HG03521 (cell line): ENCODE results near the gene SIRT1.
"Not testable (repeated sequence)": the region's sequence is repeated elsewhere in the genome, so short reads cannot be mapped to it uniquely, and the experiment has no call there.

Source experiments
- ATAC-seq: cut with Tn5 transposase; IDR thresholded peaks from one replicate; pipeline ENCODE4 v1.9.1; 2021; ENCODE audit warnings: mild to moderate bottlenecking, moderate library complexity; ENCODE audit not compliant: unreplicated experiment

The SIRT1 gene

GRCh38 chr10:67875340-67876238 lies 8.9 kb upstream of the SIRT1 start:
- ATAC-seq = no peak

GRCh38 chr10:67877421-67877820 lies 7.0 kb upstream of the SIRT1 start:
- not testable (repeated sequence) for ATAC-seq

GRCh38 chr10:67878133-67878532 lies 6.3 kb upstream of the SIRT1 start:
- no peak for ATAC-seq

DNA sequence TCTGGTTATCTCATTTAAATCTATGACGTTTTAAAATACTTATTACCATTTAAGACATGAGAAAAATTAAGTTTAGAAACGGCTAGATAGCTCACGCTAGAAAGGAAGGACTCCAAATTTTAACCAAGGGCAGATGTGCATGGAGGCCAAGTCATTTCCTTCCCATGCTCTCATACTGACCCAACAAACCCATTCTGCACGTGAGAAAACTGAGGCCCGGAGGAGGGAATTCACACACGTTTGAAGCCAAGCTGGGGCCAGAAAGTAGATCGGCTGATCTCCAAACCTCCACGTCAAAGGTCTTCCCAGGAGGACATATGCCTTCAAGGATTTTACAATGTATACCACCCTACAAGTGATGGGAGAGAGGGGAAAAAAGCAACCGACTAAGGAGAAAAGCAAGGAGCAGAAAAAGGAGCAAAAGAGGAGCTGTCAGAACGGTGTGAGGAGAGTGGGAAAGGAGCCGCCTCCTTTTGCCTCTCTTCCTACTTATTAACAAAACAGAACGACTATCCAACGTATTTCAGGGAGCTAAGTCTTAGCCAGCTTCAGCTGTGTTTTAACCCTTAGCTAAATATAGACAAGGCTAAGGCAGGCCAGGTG lies 645 bp upstream of the SIRT1 start:
- ATAC-seq = no peak

DNA sequence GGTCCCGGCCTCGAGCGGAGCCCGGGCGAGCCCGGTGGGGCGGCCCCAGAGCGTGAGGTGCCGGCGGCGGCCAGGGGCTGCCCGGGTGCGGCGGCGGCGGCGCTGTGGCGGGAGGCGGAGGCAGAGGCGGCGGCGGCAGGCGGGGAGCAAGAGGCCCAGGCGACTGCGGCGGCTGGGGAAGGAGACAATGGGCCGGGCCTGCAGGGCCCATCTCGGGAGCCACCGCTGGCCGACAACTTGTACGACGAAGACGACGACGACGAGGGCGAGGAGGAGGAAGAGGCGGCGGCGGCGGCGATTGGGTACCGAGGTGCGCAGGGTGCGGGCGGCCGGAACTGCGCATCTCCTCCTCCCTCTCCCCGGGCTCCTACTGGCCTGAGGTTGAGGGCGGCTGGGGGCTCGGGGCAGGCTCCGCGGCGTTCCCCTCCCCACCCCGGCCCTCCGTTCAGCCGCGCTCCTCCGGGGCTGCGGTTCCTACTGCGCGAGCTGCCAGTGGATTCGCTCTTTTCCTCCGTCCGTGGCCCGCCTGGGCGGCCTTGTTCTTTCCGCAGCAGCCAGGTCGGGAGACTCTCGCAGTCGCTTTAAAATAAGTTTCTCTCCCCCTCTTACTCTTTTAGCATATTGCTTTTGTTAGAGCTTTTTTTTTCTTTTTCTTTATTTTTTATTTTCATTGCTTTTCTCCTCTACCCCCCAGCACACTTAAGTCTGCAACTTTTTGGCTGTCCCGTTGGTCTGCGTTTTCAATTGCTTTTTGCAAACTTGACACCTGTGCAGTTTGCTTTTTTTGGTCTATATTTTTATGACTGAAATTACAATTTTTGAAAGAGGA lies 600 bp downstream of the SIRT1 start:
- peak; percentile 50 for ATAC-seq

DNA sequence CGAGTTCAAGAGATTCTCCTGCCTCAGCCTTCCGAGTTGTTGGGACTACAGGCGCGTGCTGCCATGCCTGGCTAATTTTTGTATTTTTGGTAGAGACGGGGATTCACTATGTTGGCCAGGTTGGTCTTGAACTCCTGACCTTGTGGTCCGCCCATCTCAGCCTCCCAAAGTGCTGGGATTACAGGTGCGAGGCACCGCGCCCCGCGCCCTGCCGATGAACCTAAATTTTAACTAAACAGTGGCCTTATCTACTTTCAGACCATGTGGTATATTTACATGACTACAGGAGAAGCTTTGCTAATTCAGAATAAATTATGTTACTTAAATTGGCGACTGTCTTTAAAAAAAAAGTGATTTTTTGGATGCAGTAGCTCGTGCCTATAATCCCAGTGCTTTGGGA lies 9.2 kb downstream of the SIRT1 start:
- no peak for ATAC-seq

GRCh38 chr10:67903581-67903980 lies 19.1 kb downstream of the SIRT1 start:
- ATAC-seq = no peak

DNA sequence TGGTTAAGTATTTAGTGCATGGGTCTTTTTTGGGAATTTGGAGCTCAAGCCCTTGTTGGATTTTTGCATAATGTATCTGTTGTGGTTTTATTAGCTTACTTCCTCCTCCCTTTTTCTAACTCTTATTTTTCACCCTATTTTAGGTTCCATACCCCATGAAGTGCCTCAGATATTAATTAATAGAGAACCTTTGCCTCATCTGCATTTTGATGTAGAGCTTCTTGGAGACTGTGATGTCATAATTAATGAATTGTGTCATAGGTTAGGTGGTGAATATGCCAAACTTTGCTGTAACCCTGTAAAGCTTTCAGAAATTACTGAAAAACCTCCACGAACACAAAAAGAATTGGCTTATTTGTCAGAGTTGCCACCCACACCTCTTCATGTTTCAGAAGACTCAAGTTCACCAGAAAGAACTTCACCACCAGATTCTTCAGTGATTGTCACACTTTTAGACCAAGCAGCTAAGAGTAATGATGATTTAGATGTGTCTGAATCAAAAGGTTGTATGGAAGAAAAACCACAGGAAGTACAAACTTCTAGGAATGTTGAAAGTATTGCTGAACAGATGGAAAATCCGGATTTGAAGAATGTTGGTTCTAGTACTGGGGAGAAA lies 28.0 kb downstream of the SIRT1 start:
- ATAC-seq = no peak

DNA sequence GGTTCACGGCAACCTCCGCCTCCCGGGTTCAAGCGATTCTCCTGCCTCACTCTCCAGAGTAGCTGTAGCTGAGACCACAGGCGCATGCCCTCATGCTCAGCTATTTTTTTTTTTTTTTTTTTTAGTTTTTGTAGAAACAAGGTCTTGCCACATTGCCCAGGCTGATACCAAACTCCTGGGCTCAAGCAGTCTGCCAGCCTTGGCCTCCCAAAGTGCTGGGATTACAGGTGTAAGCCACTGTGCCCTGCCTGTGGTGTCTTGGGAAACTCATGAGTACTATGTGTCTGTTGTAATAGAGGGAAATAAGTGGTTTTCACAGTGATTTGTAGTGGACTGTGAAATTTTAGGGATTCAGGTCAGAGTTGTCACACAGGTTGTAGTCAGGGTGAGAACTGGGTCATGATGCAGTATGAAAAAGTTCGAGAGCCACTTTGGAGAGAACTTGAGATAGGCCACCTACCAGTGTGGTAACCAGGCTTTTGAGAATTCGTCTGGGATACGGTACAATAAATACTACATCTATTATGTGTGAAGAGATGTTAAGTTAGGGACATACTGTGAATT lies 30.4 kb downstream of the SIRT1 start:
- ATAC-seq = no peak

GRCh38 chr10:67917169-67917568 lies 32.7 kb downstream of the SIRT1 start:
- no peak for ATAC-seq

DNA sequence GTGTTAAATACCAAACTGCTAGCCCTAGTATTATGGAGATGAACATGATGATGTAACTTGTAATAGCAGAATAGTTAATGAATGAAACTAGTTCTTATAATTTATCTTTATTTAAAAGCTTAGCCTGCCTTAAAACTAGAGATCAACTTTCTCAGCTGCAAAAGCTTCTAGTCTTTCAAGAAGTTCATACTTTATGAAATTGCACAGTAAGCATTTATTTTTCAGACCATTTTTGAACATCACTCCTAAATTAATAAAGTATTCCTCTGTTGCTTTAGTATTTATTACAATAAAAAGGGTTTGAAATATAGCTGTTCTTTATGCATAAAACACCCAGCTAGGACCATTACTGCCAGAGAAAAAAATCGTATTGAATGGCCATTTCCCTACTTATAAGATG lies 33.2 kb downstream of the SIRT1 start:
- no peak for ATAC-seq

GRCh38 chr10:67921065-67921464 lies 36.6 kb downstream of the SIRT1 start:
- ATAC-seq = no peak

GRCh38 chr10:67923551-67923950 lies 39.1 kb downstream of the SIRT1 start:
- no peak for ATAC-seq

DNA sequence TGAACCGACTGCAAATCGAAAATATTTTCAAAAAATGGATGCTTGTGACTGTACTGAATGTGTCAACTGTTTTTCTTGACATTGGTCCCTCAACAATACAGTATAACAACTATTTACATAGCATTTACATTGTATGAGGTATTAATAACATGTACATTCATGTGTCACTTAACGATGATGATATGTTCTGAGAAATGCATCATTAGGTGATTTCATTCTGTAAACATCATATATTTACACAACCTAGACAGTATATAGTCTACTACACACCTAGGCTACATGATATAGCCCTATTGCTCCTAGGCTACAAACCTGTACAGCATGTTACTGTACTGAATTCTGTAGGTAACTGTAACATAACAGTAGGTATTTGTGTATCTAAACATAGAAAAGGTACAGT lies 39.7 kb downstream of the SIRT1 start:
- no peak for ATAC-seq

- no peak for ATAC-seq
Observed at GRCh38 chr10:67925449-67926005, 41.1 kb downstream of the SIRT1 start.

- no peak for ATAC-seq
Observed at GRCh38 chr10:67926951-67927350, 42.5 kb downstream of the SIRT1 start.

GRCh38 chr10:67933199-67933598 lies 48.7 kb downstream of the SIRT1 start:
- ATAC-seq = no peak

DNA sequence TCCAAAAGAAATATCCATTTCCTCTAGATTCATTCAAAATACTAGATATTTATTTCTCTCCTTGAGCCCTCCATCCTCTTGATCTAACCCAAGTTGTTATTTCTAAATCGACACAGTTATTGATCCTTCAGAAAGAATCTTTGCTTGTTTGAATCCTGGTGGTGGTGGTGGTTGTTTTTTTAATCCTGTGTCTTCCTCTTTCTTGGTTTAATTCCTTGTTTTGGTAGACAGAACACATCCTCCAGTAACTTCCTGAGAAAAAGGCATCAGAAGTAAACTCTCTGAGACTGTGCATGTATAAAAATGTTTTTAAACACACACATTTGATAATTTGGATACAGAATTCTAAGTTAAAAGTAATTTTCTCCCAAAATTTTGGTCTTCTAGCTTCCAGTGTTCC lies 49.9 kb downstream of the SIRT1 start:
- no peak for ATAC-seq

- no peak for ATAC-seq
Observed at GRCh38 chr10:67935223-67935622, 50.8 kb downstream of the SIRT1 start.

DNA sequence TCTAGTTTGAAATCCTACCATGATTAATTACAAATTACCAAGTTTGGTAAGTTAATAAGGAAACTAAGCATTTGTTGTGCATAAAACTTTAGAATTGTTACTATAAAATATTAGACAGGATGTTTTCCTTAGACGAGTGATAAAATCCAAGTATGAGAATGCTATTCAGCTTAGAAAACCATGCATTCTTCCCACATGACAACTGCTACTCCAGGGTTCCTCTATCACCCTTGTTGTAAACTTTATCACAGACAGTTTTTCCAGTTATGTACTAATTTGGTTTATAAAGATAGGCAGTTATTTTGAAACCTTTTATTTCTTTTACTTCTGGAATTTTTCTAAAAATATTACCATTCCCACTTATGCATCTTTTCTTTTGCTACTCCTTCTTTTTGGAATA lies 52.0 kb downstream of the SIRT1 start:
- no peak for ATAC-seq

GRCh38 chr10:67943917-67944316 lies 59.5 kb downstream of the SIRT1 start:
- no peak for ATAC-seq
